ENCODE data around the gene MAGI2. TPM values are rescaled to one million over a fixed set of nuclear protein-coding genes. Genes with fewer than 3 reads are reported as not detected.

Gene MAGI2
- total and polyA plus RNA-seq, 9 donors = 7.1 to 20.4 (median 18.7) TPM

- Histone ChIP-seq H3K27ac (no peak overlapping the region), H3K27me3 (peaks cover 2% of the 10 kb centered on the region), H3K36me3 (no peaks in the 10 kb centered on the region), H3K4me1 (ENCODE audit: insufficient read depth) (peaks cover 6% of the 10 kb centered on the region), H3K9me3 (no peaks in the 10 kb centered on the region), H3K4me3 (no peak overlapping the region)
- DNase-seq = no peak
- 70 to 87% (median 73%) methylated on average over 5 of the region's 5 CpGs for WGBS, 3 donors
- intact Hi-C loops (cut with DNase I) = no loop called here
- TF ChIP-seq EP300 (IDR thresholded peaks at IDR 0.05) (no peak), POLR2A (IDR thresholded peaks at IDR 0.05) (no peak), CTCF (IDR thresholded peaks at IDR 0.05) (no peak)
Observed at GRCh38 chr7:79376299-79377025, 77.0 kb downstream of the MAGI2 start.

- intact Hi-C loops (cut with DNase I) = no loop called here
- no peak for DNase-seq
- no peaks in the 10 kb centered on the region for H3K27me3 ChIP-seq
- WGBS, 3 donors = 69 to 76% (median 76%) methylated on average over 2 of the region's 2 CpGs
- no peak overlapping the region for H3K4me3 ChIP-seq
- no peaks in the 10 kb centered on the region for H3K9me3 ChIP-seq
- TF ChIP-seq EP300 (IDR thresholded peaks at IDR 0.05) (no peak), POLR2A (IDR thresholded peaks at IDR 0.05) (no peak), CTCF (IDR thresholded peaks at IDR 0.05) (no peak)
- no peaks in the 10 kb centered on the region for H3K4me1 ChIP-seq (ENCODE audit: insufficient read depth)
- H3K27ac ChIP-seq = no peak overlapping the region
- H3K36me3 ChIP-seq = no peaks in the 10 kb centered on the region
Observed at GRCh38 chr7:79361214-79361613, 92.3 kb downstream of the MAGI2 start.

GRCh38 chr7:79359827-79360226 lies 93.6 kb downstream of the MAGI2 start:
- intact Hi-C loops (cut with DNase I) = no loop called here
- H3K4me1 ChIP-seq (ENCODE audit: insufficient read depth) = no peaks in the 10 kb centered on the region
- no peaks in the 10 kb centered on the region for H3K36me3 ChIP-seq
- H3K4me3 ChIP-seq = no peak overlapping the region
- TF ChIP-seq EP300 (IDR thresholded peaks at IDR 0.05) (no peak), CTCF (IDR thresholded peaks at IDR 0.05) (no peak), POLR2A (IDR thresholded peaks at IDR 0.05) (no peak)
- DNase-seq = no peak
- no peak overlapping the region for H3K27ac ChIP-seq
- H3K27me3 ChIP-seq = no peaks in the 10 kb centered on the region
- no peaks in the 10 kb centered on the region for H3K9me3 ChIP-seq
- 96 to 97% (median 97%) methylated on average over 1 of the region's 1 CpG for WGBS, 3 donors

- Histone ChIP-seq H3K4me1 (ENCODE audit: insufficient read depth) (peaks cover 5% of the 10 kb centered on the region), H3K27ac (no peak overlapping the region), H3K36me3 (no peaks in the 10 kb centered on the region), H3K4me3 (no peak overlapping the region), H3K9me3 (no peaks in the 10 kb centered on the region), H3K27me3 (no peaks in the 10 kb centered on the region)
- no peak for TF ChIP-seq CTCF (IDR thresholded peaks at IDR 0.05)
- no peak for TF ChIP-seq POLR2A (IDR thresholded peaks at IDR 0.05)
- no peak for TF ChIP-seq EP300 (IDR thresholded peaks at IDR 0.05)
- DNase-seq = no peak
- intact Hi-C loops (cut with DNase I) = no loop called here
- 81 to 95% (median 89%) methylated on average over 1 of the region's 1 CpG for WGBS, 3 donors
Observed at GRCh38 chr7:79357101-79357500, 96.4 kb downstream of the MAGI2 start.

All from ovary (tissue), 9 donors.